Prostate gland (tissue), 2 donors: ENCODE data around the gene CYP2A13. TPM values are rescaled to one million over a fixed set of nuclear protein-coding genes. Genes with fewer than 3 reads are reported as not detected.

ENCODE experiments used
- DNase-seq: peaks from one replicate; pipeline ENCODE4 v3.0.0-alpha.2; 2019; ENCODE audit warnings: low spot score
- H3K27ac ChIP-seq, 2 donors: fragments of 200-600 bp; sonication (generic); 2 replicates each; pipeline ENCODE4 v1.5.1; 2017 to 2019
- H3K27me3 ChIP-seq: fragments of 200-600 bp; sonication (generic); replicated peaks from 2 replicates; pipeline ENCODE4 v1.5.1; 2019; ENCODE audit not compliant: insufficient read depth
- H3K36me3 ChIP-seq, 2 donors: fragments of 200-600 bp; sonication (generic); 1 replicate in 1 of 2; 2 replicates in 1 of 2; pipeline versions ENCODE4 v1.5.1 to v1.8.1; 2017 to 2019
- H3K4me1 ChIP-seq: fragments of 200-600 bp; sonication (generic); replicated peaks from 2 replicates; pipeline ENCODE4 v1.5.1; 2019
- H3K4me3 ChIP-seq, 2 donors: fragments of 200-600 bp; sonication (generic); 2 replicates each; pipeline ENCODE4 v1.5.1; 2017 to 2019
- H3K9me3 ChIP-seq: fragments of 200-600 bp; sonication (generic); 2 replicates; pipeline ENCODE4 v1.5.1; 2017
- CTCF ChIP-seq, 4 experiments: fragments of 200-600 bp in 2 of 4; fragments of 450-650 bp in 2 of 4; sonication (generic) in 2 of 4; IDR thresholded peaks; 1 replicate in 3 of 4; 2 replicates in 1 of 4; pipeline ENCODE4 v1.5.1; 2016 to 2019; ENCODE audit warnings: antibody characterized with exemption in 4 of 4, mild to moderate bottlenecking in 2 of 4, moderate library complexity in 2 of 4
- POLR2A ChIP-seq: fragments of 450-650 bp; IDR thresholded peaks from one replicate; pipeline ENCODE4 v1.6.1; 2016; ENCODE audit warnings: antibody characterized with exemption, mild to moderate bottlenecking
- POLR2AphosphoS5 ChIP-seq: sonication (generic); formaldehyde crosslinking; IDR thresholded peaks from one replicate; pipeline ENCODE4 v1.6.1; 2017; ENCODE audit warnings: antibody characterized with exemption
- WGBS: methylation state at CpG from one replicate; pipeline ENCODE4 v1.1.5; 2018; 5-methylcytosine and 5-hydroxymethylcytosine counted together
- intact Hi-C: fragments of 100-400 bp; cut with DNase I; formaldehyde crosslinking; loops from one replicate; pipeline ENCODE4 v1.14.2; 2022
- total RNA-seq, 2 donors: library from RNA; depleted of rRNA; stranded (reverse); fragments of >200 nt; gene quantifications; one replicate each; pipeline ENCODE4 v1.1.0, GENCODE V29; 2016

The CYP2A13 gene
- total RNA-seq, 2 donors from 2014 or later = not detected

- intact Hi-C loops = loop anchor here (10.0 kb wide), 1 partner anchor 472 kb away; no protein-coding TSS in a partner anchor
- no peak overlapping the region for H3K4me3 ChIP-seq
- TF ChIP-seq CTCF (IDR thresholded peaks at IDR 0.05) (no peak), POLR2AphosphoS5 (no peak), POLR2A (no peak)
These were observed 48.6 kb downstream of the CYP2A13 start for GRCh38 chr19:41136636-41137455.

GRCh38 chr19:41144403-41144802 lies 56.2 kb downstream of the CYP2A13 start:
- TF ChIP-seq CTCF (IDR thresholded peaks at IDR 0.05) (peak; percentile 70 to 88 (median 80)), POLR2A (no peak), POLR2AphosphoS5 (peak; percentile 28)
- WGBS = 22% methylated on average over 7 of the region's 7 CpGs
- intact Hi-C loops = loop anchor here (10.0 kb wide), 1 partner anchor 170 kb away; no protein-coding TSS in a partner anchor
- Histone ChIP-seq H3K27ac (no peak overlapping the region), H3K9me3 (no peaks in the 10 kb centered on the region), H3K4me1 (no peaks in the 10 kb centered on the region), H3K27me3 (no peaks in the 10 kb centered on the region), H3K36me3 (no peaks in the 10 kb centered on the region), H3K4me3 (no peak overlapping the region)
- peak; percentile 84 for DNase-seq

More at GRCh38 chr19:41136636-41137455, 48.6 kb downstream of the CYP2A13 start:
- WGBS = 98% methylated on average over 31 of the region's 31 CpGs
- H3K27ac ChIP-seq = no peak overlapping the region
- no peaks in the 10 kb centered on the region for H3K9me3 ChIP-seq
- H3K4me1 ChIP-seq = no peaks in the 10 kb centered on the region
- DNase-seq = no peak
- no peaks in the 10 kb centered on the region for H3K27me3 ChIP-seq
- H3K36me3 ChIP-seq = no peaks in the 10 kb centered on the region

Other genes starting within 250 kb of the CYP2A13 start
- gene CYP2A6, start 238.0 kb upstream of the CYP2A13 start, total RNA-seq = 1 to 10 TPM in 1 of 2 donors, not detected in 1; 1.1 TPM
- not detected for gene CYP2A7, start 206.2 kb upstream of the CYP2A13 start, total RNA-seq
- not detected for gene CYP2B6, start 97.2 kb upstream of the CYP2A13 start, total RNA-seq
- gene CYP2F1, start 26.0 kb downstream of the CYP2A13 start, total RNA-seq = 1 to 10 TPM in 1 of 2 donors, not detected in 1; 7.3 TPM
- gene CYP2S1, start 104.8 kb downstream of the CYP2A13 start, total RNA-seq = 1 to 10 TPM; 1.1 to 4.2 TPM
- gene AXL, start 130.8 kb downstream of the CYP2A13 start, total RNA-seq = 100 to 1,000 TPM in 1 of 2 donors, 10 to 100 TPM in 1; 26.1 to 168 TPM
- 100 to 1,000 TPM; 133 to 183 TPM for gene HNRNPUL1, start 175.9 kb downstream of the CYP2A13 start, total RNA-seq
- gene CCDC97, start 221.7 kb downstream of the CYP2A13 start, total RNA-seq = 10 to 100 TPM; 21.0 to 34.4 TPM